Loucy (cell line): ENCODE data around the gene GNAO1.

ENCODE experiments used
- EZH2phosphoT487 ChIP-seq: fragments of 200-600 bp; IDR thresholded peaks from 2 replicates; pipeline ENCODE4 v1.6.1; 2018; ENCODE audit warnings: antibody characterized with exemption, mild to moderate bottlenecking, moderate library complexity, borderline replicate concordance
- TF ChIP-seq, protein P1 (sequence below): fragments of 200-600 bp; sonication (generic); conservative IDR thresholded peaks from 2 replicates; pipeline ENCODE4 v1.5.1; 2014; ENCODE audit warnings: mild to moderate bottlenecking, antibody characterized with exemption, low read length

DNA sequence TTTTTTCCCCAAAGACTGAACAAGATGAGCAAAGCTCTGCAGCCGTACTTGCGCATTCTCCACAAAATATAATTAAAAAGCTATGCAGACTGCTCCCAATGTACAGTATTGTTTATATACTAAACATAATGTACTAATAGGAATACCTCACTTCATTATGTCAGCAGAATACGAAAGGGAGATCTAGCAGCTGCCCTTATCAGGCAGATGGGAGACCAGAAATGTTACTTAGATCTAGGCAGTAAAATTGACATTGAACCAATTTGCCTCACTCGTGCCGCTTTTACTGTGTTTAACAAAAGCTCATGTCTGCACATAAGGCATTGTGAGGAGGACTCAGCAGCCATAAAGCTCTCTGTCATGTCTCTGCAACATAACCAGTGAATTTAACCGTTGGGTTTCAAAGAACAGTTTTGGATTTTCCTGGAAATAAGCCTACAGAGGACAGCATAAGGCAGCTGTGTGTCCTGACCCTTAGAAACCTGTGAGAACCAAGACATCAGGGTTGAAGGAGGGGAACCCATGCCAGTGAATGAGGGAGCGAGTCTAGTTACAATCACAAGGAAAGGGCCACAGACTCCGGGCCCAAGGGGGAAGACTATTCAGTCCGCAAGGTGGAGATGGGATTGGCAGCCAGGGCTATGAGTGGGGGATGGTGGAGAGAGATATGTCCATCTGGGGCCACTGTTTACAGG lies 71.4 kb downstream of the GNAO1 start:
- TF ChIP-seq, protein P1, sequence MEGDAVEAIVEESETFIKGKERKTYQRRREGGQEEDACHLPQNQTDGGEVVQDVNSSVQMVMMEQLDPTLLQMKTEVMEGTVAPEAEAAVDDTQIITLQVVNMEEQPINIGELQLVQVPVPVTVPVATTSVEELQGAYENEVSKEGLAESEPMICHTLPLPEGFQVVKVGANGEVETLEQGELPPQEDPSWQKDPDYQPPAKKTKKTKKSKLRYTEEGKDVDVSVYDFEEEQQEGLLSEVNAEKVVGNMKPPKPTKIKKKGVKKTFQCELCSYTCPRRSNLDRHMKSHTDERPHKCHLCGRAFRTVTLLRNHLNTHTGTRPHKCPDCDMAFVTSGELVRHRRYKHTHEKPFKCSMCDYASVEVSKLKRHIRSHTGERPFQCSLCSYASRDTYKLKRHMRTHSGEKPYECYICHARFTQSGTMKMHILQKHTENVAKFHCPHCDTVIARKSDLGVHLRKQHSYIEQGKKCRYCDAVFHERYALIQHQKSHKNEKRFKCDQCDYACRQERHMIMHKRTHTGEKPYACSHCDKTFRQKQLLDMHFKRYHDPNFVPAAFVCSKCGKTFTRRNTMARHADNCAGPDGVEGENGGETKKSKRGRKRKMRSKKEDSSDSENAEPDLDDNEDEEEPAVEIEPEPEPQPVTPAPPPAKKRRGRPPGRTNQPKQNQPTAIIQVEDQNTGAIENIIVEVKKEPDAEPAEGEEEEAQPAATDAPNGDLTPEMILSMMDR: no peak
- TF ChIP-seq EZH2phosphoT487: no peak
